ENCODE measurements around the gene MYL5. TPM values are rescaled to one million over a fixed set of nuclear protein-coding genes. Genes with fewer than 3 reads are reported as not detected.

MYL5 gene
- total and polyA plus RNA-seq, 2 of the 13 experiments (the other 11 are each of a cell fraction or from before 2014, with no cell fraction given), result 6.5 to 16.0 TPM

- no peak overlapping the region for H3K4me2 ChIP-seq (ENCODE audit: low read depth, low read length)
- ATAC-seq (peak; percentile 59), FAIRE-seq (no peak), DNase-seq (ENCODE audit: low spot score) (no peak)
- no peak overlapping the region for H3K27ac ChIP-seq (ENCODE audit: extremely low read length, insufficient read depth, low read length)
- in situ Hi-C loops (cut with HindIII; ENCODE audit: extremely low pct_ligation_motif_present, low pct_unique_long_range_greater_than_20kb) (no loop called here), intact Hi-C loops (cut with micrococcal nuclease; ENCODE audit: unreplicated experiment) (no loop called here)
- no peaks in the 10 kb centered on the region for H3K36me3 ChIP-seq (replicated peaks in 1 of 2; ENCODE audit: control insufficient read depth in 1 of 2, insufficient read depth in 2 of 2, low read length in 2 of 2)
- H4K20me1 ChIP-seq (ENCODE audit: insufficient read depth, low read length), result no peaks in the 10 kb centered on the region
- H2AFZ ChIP-seq (ENCODE audit: low read length), result no peak overlapping the region
- H3K4me3 ChIP-seq (replicated peaks in 1 of 3; ENCODE audit: insufficient read depth in 1 of 3, low read depth in 2 of 3, low read length in 3 of 3), result no peak overlapping the region
- no TSS peak for BruUV-seq (replicated peaks)
- POLR2A ChIA-PET, result interaction anchor here (0.6 kb wide), 1 partner anchor 17 kb away, joined by 3 read pairs; no protein-coding TSS in a partner anchor
- no peaks in the 10 kb centered on the region for H3K9me3 ChIP-seq (ENCODE audit: low read length)
- TF ChIP-seq CTCF (CRISPR knock-in tag; IDR thresholded peaks at IDR 0.05) (peak; percentile 33; the same call in 1 of the 2 replicates), ZNF512B (CRISPR knock-in tag; IDR thresholded peaks at IDR 0.05; ENCODE audit: borderline replicate concordance) (no peak)
- 5% methylated on average over 4 of the region's 15 CpGs for WGBS (ENCODE audit: low lambda C conversion rate)
- CTCF ChIA-PET (ENCODE audit: low intra/inter-chr PET ratio, low total read pairs), result no interaction called here
- H3K9ac ChIP-seq (ENCODE audit: insufficient read depth, low read depth, low read length), result no peak overlapping the region
- peaks cover 15 to 60% of the 10 kb centered on the region in 2 experiments; a peak in 4 of 5 replicates for H3K27me3 ChIP-seq (ENCODE audit: control insufficient read depth in 1 of 2, insufficient read depth in 2 of 2, low read length in 2 of 2)
- H3K79me2 ChIP-seq (ENCODE audit: insufficient read depth, low read length), result no peaks in the 10 kb centered on the region
- H3K4me1 ChIP-seq (ENCODE audit: insufficient read depth, low read length), result peaks cover 8% of the 10 kb centered on the region
These were observed 40.3 kb upstream of the MYL5 start for GRCh38 chr4:633976-634598.
